HepG2 (cell line): ENCODE data around the gene NPIPB13.
"Not testable (repeated sequence)": the region's sequence is repeated elsewhere in the genome, so short reads cannot be mapped to it uniquely, and the experiment has no call there.

Experiments
- CEBPB ChIP-seq: IDR thresholded peaks from 2 replicates; pipeline ENCODE4 v1.6.1; 2011; ENCODE audit warnings: low read depth, low read length, improper control_type of control experiment, borderline replicate concordance
- CREB1 ChIP-seq, 2 experiments: fragments of 450-650 bp in 1 of 2; IDR thresholded peaks; 2 replicates each; pipeline ENCODE4 v1.6.1; 2016 to 2017; ENCODE audit warnings: control low read depth in 1 of 2, mild to moderate bottlenecking in 1 of 2, missing compliant biosample characterization in 1 of 2, missing genetic modification characterization in 1 of 2
- EZH2 ChIP-seq: conservative IDR thresholded peaks from 2 replicates; pipeline ENCODE4 v1.6.1; 2012; ENCODE audit warnings: mild to moderate bottlenecking, low read depth, low read length, moderate library complexity
- FOXJ3 ChIP-seq: sonication (generic); formaldehyde crosslinking; IDR thresholded peaks from 2 replicates; pipeline ENCODE4 v1.4.0; 2020; ENCODE audit warnings: missing genetic modification reagents, mild to moderate bottlenecking, borderline replicate concordance
- KLF11 ChIP-seq: IDR thresholded peaks from 2 replicates; pipeline ENCODE4 v1.6.1; 2016; ENCODE audit warnings: missing compliant biosample characterization
- ONECUT2 ChIP-seq: sonication (generic); formaldehyde crosslinking; IDR thresholded peaks from 2 replicates; pipeline ENCODE4 v1.4.0; 2020; ENCODE audit warnings: missing genetic modification reagents
- RAD21 ChIP-seq: fragments of 450-650 bp; formaldehyde crosslinking; IDR thresholded peaks from 2 replicates; pipeline ENCODE4 v1.5.0; 2020; ENCODE audit warnings: mild to moderate bottlenecking
- SOX6 ChIP-seq, 2 experiments: fragments of 450-650 bp in 1 of 2; sonication (generic) in 1 of 2; formaldehyde crosslinking in 1 of 2; IDR thresholded peaks; 2 replicates each; pipeline versions ENCODE4 v1.4.0 to v1.6.1; 2017 to 2020; ENCODE audit warnings: antibody characterized with exemption in 1 of 2, mild to moderate bottlenecking in 1 of 2, missing genetic modification reagents in 1 of 2
- ZNF343 ChIP-seq: sonication (generic); formaldehyde crosslinking; IDR thresholded peaks from 2 replicates; pipeline ENCODE4 v1.4.0; 2020; ENCODE audit warnings: mild to moderate bottlenecking, missing genetic modification reagents
- ZNF597 ChIP-seq: sonication (generic); formaldehyde crosslinking; IDR thresholded peaks from 2 replicates; pipeline ENCODE4 v1.5.0; 2020; ENCODE audit warnings: missing genetic modification reagents
- TF ChIP-seq, protein P1 (sequence below): sonication (generic); formaldehyde crosslinking; IDR thresholded peaks from 2 replicates; pipeline ENCODE4 v1.4.0; 2020; ENCODE audit warnings: mild to moderate bottlenecking, missing genetic modification reagents
- TF ChIP-seq, protein P2 (sequence below): sonication (generic); formaldehyde crosslinking; IDR thresholded peaks from 2 replicates; pipeline ENCODE4 v1.5.0; 2020; ENCODE audit warnings: mild to moderate bottlenecking, missing genetic modification reagents, moderate library complexity

- not testable (repeated sequence) for TF ChIP-seq CREB1 (IDR thresholded peaks at IDR 0.05); CREB1 (CRISPR knock-in tag; IDR thresholded peaks at IDR 0.05); EZH2; KLF11; CEBPB; RAD21 (CRISPR knock-in tag); ZNF343 (CRISPR knock-in tag); FOXJ3 (CRISPR knock-in tag); ONECUT2 (CRISPR knock-in tag); ZNF597; SOX6 (IDR thresholded peaks at IDR 0.05); SOX6 (CRISPR knock-in tag; IDR thresholded peaks at IDR 0.05)
- TF ChIP-seq, protein P1, sequence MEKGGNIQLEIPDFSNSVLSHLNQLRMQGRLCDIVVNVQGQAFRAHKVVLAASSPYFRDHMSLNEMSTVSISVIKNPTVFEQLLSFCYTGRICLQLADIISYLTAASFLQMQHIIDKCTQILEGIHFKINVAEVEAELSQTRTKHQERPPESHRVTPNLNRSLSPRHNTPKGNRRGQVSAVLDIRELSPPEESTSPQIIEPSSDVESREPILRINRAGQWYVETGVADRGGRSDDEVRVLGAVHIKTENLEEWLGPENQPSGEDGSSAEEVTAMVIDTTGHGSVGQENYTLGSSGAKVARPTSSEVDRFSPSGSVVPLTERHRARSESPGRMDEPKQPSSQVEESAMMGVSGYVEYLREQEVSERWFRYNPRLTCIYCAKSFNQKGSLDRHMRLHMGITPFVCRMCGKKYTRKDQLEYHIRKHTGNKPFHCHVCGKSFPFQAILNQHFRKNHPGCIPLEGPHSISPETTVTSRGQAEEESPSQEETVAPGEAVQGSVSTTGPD, result not testable (repeated sequence)
- TF ChIP-seq, protein P2, sequence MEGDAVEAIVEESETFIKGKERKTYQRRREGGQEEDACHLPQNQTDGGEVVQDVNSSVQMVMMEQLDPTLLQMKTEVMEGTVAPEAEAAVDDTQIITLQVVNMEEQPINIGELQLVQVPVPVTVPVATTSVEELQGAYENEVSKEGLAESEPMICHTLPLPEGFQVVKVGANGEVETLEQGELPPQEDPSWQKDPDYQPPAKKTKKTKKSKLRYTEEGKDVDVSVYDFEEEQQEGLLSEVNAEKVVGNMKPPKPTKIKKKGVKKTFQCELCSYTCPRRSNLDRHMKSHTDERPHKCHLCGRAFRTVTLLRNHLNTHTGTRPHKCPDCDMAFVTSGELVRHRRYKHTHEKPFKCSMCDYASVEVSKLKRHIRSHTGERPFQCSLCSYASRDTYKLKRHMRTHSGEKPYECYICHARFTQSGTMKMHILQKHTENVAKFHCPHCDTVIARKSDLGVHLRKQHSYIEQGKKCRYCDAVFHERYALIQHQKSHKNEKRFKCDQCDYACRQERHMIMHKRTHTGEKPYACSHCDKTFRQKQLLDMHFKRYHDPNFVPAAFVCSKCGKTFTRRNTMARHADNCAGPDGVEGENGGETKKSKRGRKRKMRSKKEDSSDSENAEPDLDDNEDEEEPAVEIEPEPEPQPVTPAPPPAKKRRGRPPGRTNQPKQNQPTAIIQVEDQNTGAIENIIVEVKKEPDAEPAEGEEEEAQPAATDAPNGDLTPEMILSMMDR (CRISPR knock-in tag), result not testable (repeated sequence)
Measured at GRCh38 chr16:30217082-30217481, 31.2 kb downstream of the NPIPB13 start.
